ENCODE results near the gene SRPX.

The SRPX gene

DNA sequence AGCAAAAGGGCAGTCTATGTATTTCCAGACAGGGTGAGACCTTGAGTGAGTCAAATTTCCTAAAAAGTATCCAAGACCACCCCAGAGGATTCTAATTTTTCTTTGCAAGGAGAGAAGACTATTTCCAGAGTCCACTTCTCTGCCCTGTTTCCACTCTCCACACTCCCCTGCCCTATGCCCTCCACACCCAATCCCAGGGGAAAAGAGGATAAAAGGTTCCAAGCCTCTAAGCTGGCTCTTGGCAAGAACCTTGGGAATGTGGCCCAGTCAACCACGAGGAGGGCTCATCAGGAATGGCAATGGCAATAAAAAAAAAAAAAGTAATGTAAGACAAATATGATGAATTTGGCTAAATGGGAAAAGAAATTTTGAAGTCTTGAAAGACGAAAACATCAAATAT, 65.9 kb downstream of the SRPX start:
- H3K9me3 ChIP-seq (replicated peaks; ENCODE audit: insufficient read depth, low read length) = no peaks in the 10 kb centered on the region
- no peaks in the 10 kb centered on the region for H3K4me1 ChIP-seq (ENCODE audit: low read length)
- TF ChIP-seq EZH2 (optimal IDR thresholded peaks at IDR 0.05; ENCODE audit: low read depth, low read length) = no peak
- no peak for TF ChIP-seq EZH2phosphoT487 (IDR thresholded peaks at IDR 0.05; ENCODE audit: low read length)
- TF ChIP-seq, protein P1, sequence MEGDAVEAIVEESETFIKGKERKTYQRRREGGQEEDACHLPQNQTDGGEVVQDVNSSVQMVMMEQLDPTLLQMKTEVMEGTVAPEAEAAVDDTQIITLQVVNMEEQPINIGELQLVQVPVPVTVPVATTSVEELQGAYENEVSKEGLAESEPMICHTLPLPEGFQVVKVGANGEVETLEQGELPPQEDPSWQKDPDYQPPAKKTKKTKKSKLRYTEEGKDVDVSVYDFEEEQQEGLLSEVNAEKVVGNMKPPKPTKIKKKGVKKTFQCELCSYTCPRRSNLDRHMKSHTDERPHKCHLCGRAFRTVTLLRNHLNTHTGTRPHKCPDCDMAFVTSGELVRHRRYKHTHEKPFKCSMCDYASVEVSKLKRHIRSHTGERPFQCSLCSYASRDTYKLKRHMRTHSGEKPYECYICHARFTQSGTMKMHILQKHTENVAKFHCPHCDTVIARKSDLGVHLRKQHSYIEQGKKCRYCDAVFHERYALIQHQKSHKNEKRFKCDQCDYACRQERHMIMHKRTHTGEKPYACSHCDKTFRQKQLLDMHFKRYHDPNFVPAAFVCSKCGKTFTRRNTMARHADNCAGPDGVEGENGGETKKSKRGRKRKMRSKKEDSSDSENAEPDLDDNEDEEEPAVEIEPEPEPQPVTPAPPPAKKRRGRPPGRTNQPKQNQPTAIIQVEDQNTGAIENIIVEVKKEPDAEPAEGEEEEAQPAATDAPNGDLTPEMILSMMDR (IDR thresholded peaks at IDR 0.05; ENCODE audit: low read length) = no peak
- no peak overlapping the region for H2AFZ ChIP-seq (ENCODE audit: low read length)
- H3K9me2 ChIP-seq (replicated peaks; ENCODE audit: insufficient read depth, low read length) = no peaks in the 10 kb centered on the region
- no peak overlapping the region for H3K9ac ChIP-seq (ENCODE audit: low read length)
- H4K20me1 ChIP-seq (ENCODE audit: insufficient read depth, low read length) = no peaks in the 10 kb centered on the region
- no peak overlapping the region for H3K4me2 ChIP-seq (ENCODE audit: low read depth, low read length)
- no peak overlapping the region for H3K27ac ChIP-seq (ENCODE audit: low read length)
- H3K4me3 ChIP-seq (ENCODE audit: low read length) = no peak overlapping the region
- H3F3A ChIP-seq (ENCODE audit: insufficient read depth, low read length) = no peaks in the 10 kb centered on the region
- no peaks in the 10 kb centered on the region for H3K27me3 ChIP-seq (replicated peaks; ENCODE audit: insufficient read depth, low read length)
- no peaks in the 10 kb centered on the region for H3K36me3 ChIP-seq (replicated peaks; ENCODE audit: insufficient read depth, low read length)
- DNase-seq = no peak
- no peaks in the 10 kb centered on the region for H3K79me2 ChIP-seq (ENCODE audit: low read length)

DNA sequence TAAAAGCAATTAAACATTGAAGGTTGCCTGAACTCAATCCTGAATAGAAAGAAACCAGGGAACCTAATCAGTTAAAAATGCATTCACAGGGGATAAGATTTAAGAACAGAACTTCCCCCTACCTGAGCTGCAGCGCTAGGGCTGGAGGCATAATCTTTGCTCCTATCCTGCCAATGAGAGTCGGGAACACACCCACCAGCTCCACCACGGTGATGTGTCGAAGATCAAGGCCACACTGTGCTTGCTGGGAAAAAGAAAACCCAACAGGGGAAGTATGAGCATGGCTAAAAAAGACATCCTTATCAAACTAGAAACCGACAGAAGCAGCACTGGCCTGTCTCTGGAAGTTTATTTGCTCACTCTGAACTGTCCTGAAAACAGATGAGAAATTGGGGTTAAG, 66.3 kb downstream of the SRPX start:
- no peaks in the 10 kb centered on the region for H3K9me3 ChIP-seq (replicated peaks; ENCODE audit: insufficient read depth, low read length)
- no peaks in the 10 kb centered on the region for H4K20me1 ChIP-seq (ENCODE audit: insufficient read depth, low read length)
- no peaks in the 10 kb centered on the region for H3K9me2 ChIP-seq (replicated peaks; ENCODE audit: insufficient read depth, low read length)
- H3K27ac ChIP-seq (ENCODE audit: low read length) = no peak overlapping the region
- H3K4me3 ChIP-seq (ENCODE audit: low read length) = no peak overlapping the region
- H2AFZ ChIP-seq (ENCODE audit: low read length) = no peak overlapping the region
- H3K4me1 ChIP-seq (ENCODE audit: low read length) = no peaks in the 10 kb centered on the region
- no peak for DNase-seq
- H3K36me3 ChIP-seq (replicated peaks; ENCODE audit: insufficient read depth, low read length) = no peaks in the 10 kb centered on the region
- no peak overlapping the region for H3K4me2 ChIP-seq (ENCODE audit: low read depth, low read length)
- no peaks in the 10 kb centered on the region for H3F3A ChIP-seq (ENCODE audit: insufficient read depth, low read length)
- no peaks in the 10 kb centered on the region for H3K79me2 ChIP-seq (ENCODE audit: low read length)
- no peak overlapping the region for H3K9ac ChIP-seq (ENCODE audit: low read length)
- no peaks in the 10 kb centered on the region for H3K27me3 ChIP-seq (replicated peaks; ENCODE audit: insufficient read depth, low read length)
- no peak for TF ChIP-seq EZH2 (optimal IDR thresholded peaks at IDR 0.05; ENCODE audit: low read depth, low read length)
- TF ChIP-seq, protein P1 (IDR thresholded peaks at IDR 0.05; ENCODE audit: low read length) = no peak
- TF ChIP-seq EZH2phosphoT487 (IDR thresholded peaks at IDR 0.05; ENCODE audit: low read length) = no peak

DNA sequence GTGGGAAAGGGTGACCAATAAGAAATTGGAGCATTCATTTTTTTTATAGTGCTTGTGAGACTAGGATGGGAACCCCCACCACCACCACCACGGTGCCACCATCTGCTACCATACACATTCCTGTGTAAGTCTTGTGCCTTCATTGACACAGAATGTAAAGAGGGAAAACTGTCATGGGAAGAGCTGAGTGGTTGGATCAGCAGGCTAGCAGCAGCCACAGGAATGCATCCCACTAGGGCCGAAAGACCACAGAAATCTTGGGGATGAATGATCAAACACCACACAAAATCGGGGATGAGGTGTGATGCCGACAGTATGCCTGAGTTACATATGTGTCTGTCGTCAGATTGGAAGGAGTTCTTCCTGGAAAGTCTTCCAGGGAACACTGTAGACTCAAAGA, 69.2 kb downstream of the SRPX start:
- Histone ChIP-seq H3K27ac (ENCODE audit: low read length) (no peak overlapping the region), H3K9me3 (replicated peaks; ENCODE audit: insufficient read depth, low read length) (no peaks in the 10 kb centered on the region), H3K4me3 (ENCODE audit: low read length) (no peak overlapping the region), H3K9me2 (replicated peaks; ENCODE audit: insufficient read depth, low read length) (no peaks in the 10 kb centered on the region), H3K36me3 (replicated peaks; ENCODE audit: insufficient read depth, low read length) (no peaks in the 10 kb centered on the region), H3K27me3 (replicated peaks; ENCODE audit: insufficient read depth, low read length) (no peaks in the 10 kb centered on the region), H3K4me2 (ENCODE audit: low read depth, low read length) (no peak overlapping the region), H2AFZ (ENCODE audit: low read length) (no peak overlapping the region), H3K9ac (ENCODE audit: low read length) (no peak overlapping the region), H4K20me1 (ENCODE audit: insufficient read depth, low read length) (no peaks in the 10 kb centered on the region), H3F3A (ENCODE audit: insufficient read depth, low read length) (no peaks in the 10 kb centered on the region), H3K79me2 (ENCODE audit: low read length) (no peaks in the 10 kb centered on the region), H3K4me1 (ENCODE audit: low read length) (no peaks in the 10 kb centered on the region)
- no peak for DNase-seq
- TF ChIP-seq EZH2 (optimal IDR thresholded peaks at IDR 0.05; ENCODE audit: low read depth, low read length) = no peak
- TF ChIP-seq, protein P1 (IDR thresholded peaks at IDR 0.05; ENCODE audit: low read length) = no peak
- no peak for TF ChIP-seq EZH2phosphoT487 (IDR thresholded peaks at IDR 0.05; ENCODE audit: low read length)
